ENCODE data around the gene FASN. TPM values are rescaled to one million over a fixed set of nuclear protein-coding genes. Genes with fewer than 3 reads are reported as not detected.

The FASN gene
- total and polyA plus RNA-seq, 2 of the 4 experiments (the other 2 are of a cell fraction): 12.4 to 56.0 TPM

DNA sequence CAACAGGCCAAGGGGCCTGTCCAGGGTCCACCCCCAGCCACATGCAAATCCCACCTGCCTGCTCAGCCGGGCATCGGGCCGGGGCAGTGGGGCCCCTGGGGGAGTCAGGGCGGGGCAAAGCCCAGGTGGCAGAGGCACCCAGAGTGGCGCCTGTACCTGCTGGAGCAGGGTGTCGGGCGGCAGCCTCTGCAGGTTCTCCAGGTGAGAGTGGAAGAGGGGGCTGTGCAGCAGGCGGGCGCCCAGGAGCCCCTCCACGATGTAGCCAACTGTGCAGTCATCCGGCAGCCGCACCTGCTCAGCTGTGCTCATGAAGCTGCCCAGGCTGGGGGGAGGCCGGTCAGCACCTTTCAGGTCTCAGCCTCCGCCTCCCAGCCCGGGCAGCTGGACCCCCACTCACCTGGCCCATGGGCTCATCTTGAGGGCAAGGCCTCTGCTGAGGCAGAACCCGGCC, 48.5 kb downstream of the FASN start:
- Histone ChIP-seq H2BK15ac (ENCODE audit: low read depth, low read length) (no peak overlapping the region), H3K4ac (ENCODE audit: low read depth, low read length) (no peak overlapping the region), H3K36me3 (ENCODE audit: control insufficient read depth, insufficient read depth, low read length) (peaks cover 39% of the 10 kb centered on the region), H3K27me3 (ENCODE audit: control insufficient read depth, insufficient read depth, low read length) (no peaks in the 10 kb centered on the region), H3K9ac (ENCODE audit: low read depth, low read length) (no peak overlapping the region), H3K4me3 (ENCODE audit: insufficient read depth, low read depth, low read length) (no peak overlapping the region), H3K9me1 (ENCODE audit: insufficient read depth, low read length) (peaks cover 7% of the 10 kb centered on the region), H4K8ac (ENCODE audit: low read depth in 2 of 2, low read length in 2 of 2) (no peak overlapping the region), H3K9me3 (ENCODE audit: control insufficient read depth, insufficient read depth, low read length) (no peaks in the 10 kb centered on the region), H4K5ac (ENCODE audit: low read depth, low read length) (no peak overlapping the region), H4K20me1 (ENCODE audit: insufficient read depth, low read length) (peaks cover 7% of the 10 kb centered on the region), H2AK9ac (replicated peaks; ENCODE audit: low read depth, low read length, poor library complexity) (no peak overlapping the region), H3K18ac (ENCODE audit: low read depth, low read length) (no peak overlapping the region), H3K4me1 (ENCODE audit: control insufficient read depth, insufficient read depth, low read length) (peaks cover 18% of the 10 kb centered on the region), H3K14ac (replicated peaks; ENCODE audit: low read depth, low read length) (no peak overlapping the region), H4K91ac (ENCODE audit: insufficient read depth, low read depth, low read length) (no peak overlapping the region), H3K56ac (ENCODE audit: extremely low read depth, insufficient read depth, low read length) (no peak overlapping the region), H2AK5ac (ENCODE audit: low read depth, low read length) (no peak overlapping the region), H2BK120ac (ENCODE audit: low read depth, low read length) (no peak overlapping the region), H2BK20ac (ENCODE audit: low read depth, low read length) (no peak overlapping the region), H3K79me1 (ENCODE audit: low read depth in 1 of 2, low read length in 2 of 2) (peaks cover 10 to 37% of the 10 kb centered on the region in 2 experiments), H3K23ac (ENCODE audit: low read depth, low read length) (no peak overlapping the region), H2BK5ac (ENCODE audit: low read depth, low read length, poor library complexity, severe bottlenecking) (no peak overlapping the region), H3K4me2 (ENCODE audit: low read depth, low read length) (no peak overlapping the region), H2AFZ (replicated peaks; ENCODE audit: low read length, poor library complexity) (no peak overlapping the region), H3K27ac (ENCODE audit: insufficient read depth, low read length) (no peak overlapping the region)
- in situ Hi-C loops (cut with MboI; ENCODE audit: low sequenced_read_pairs) (no loop called here), dilution Hi-C loops (cut with HindIII; ENCODE audit: low sequenced_read_pairs, unreplicated experiment) (no loop called here), intact Hi-C loops (cut with micrococcal nuclease) (no loop called here)
- ATAC-seq (ENCODE audit: low read depth) (no peak), DNase-seq (no peak)
- ChIA-PET CTCF (no interaction called here), POLR2A (ENCODE audit: unreplicated experiment) (no interaction called here)
- 100% methylated on average over 3 of the region's 16 CpGs; no CpG with 5 or more reads in 1 of the 2 experiments for WGBS, 2 experiments (ENCODE audit: extremely low coverage in 2 of 2, insufficient read length in 1 of 2)
- TF ChIP-seq MXI1 (IDR thresholded peaks at IDR 0.05; ENCODE audit: borderline replicate concordance, low read depth, low read length) (no peak), CEBPB (IDR thresholded peaks at IDR 0.05; ENCODE audit: low read depth, low read length) (no peak), RCOR1 (IDR thresholded peaks at IDR 0.05; ENCODE audit: insufficient replicate concordance, low read length) (no peak), RAD21 (IDR thresholded peaks at IDR 0.05; ENCODE audit: low read length) (no peak), BHLHE40 (IDR thresholded peaks at IDR 0.05; ENCODE audit: low read depth, low read length) (no peak), RFX5 (IDR thresholded peaks at IDR 0.05; ENCODE audit: low read depth, low read length) (no peak)
- TF ChIP-seq, protein P1, sequence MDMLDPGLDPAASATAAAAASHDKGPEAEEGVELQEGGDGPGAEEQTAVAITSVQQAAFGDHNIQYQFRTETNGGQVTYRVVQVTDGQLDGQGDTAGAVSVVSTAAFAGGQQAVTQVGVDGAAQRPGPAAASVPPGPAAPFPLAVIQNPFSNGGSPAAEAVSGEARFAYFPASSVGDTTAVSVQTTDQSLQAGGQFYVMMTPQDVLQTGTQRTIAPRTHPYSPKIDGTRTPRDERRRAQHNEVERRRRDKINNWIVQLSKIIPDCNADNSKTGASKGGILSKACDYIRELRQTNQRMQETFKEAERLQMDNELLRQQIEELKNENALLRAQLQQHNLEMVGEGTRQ (IDR thresholded peaks at IDR 0.05; ENCODE audit: low read depth, low read length): no peak
- no TSS peak for BruUV-seq (replicated peaks)
